Measurements from ENCODE around the gene OR8D1.

The OR8D1 gene

DNA sequence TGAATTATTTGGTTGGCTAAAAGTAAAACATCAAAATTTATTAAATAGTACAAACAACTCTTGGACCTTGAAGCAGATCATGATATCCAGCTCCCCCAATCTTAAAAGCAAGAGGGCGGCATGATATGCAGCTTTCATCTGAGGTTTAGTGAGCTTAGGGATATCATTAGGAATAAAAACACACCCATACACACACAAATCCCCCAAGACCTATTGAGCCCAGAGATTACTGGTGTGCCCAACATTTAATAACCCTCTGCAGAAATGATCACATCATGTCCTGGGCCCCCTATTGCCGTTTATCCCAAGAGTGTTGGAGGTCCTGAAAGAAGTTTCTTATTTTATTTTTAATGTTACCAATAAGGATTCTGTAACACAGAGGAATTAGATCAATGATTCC, at the start of gene OR8D1:
Gene OR8D1, minus strand, starts transcription at position 101 of the 400 bp plus-strand sequence. CDS start 3,183 bp downstream, outside the sequence.
- no peak for DNase-seq
- Histone ChIP-seq H3K27ac (ENCODE audit: low read length) (no peak within 1 kb of the TSS), H3K4me1 (ENCODE audit: insufficient read depth, low read length) (no peaks in the 10 kb centered on the region), H3K27me3 (ENCODE audit: insufficient read depth, low read length, poor library complexity) (no peaks in the 10 kb centered on the region), H2AFZ (ENCODE audit: low read depth, low read length) (no peak within 1 kb of the TSS), H3K79me2 (ENCODE audit: insufficient read depth, low read length) (no peaks in the 10 kb centered on the region), H3K4me3 (ENCODE audit: low read depth in 1 of 2, low read length in 2 of 2) (no peak within 1 kb of the TSS), H4K20me1 (ENCODE audit: insufficient read depth, low read length) (no peaks in the 10 kb centered on the region), H3K9me3 (ENCODE audit: insufficient read depth, low read length, severe bottlenecking) (no peaks in the 10 kb centered on the region), H3K4me2 (ENCODE audit: insufficient read depth, low read length) (no peak within 1 kb of the TSS), H3K9ac (ENCODE audit: low read depth, low read length) (no peak within 1 kb of the TSS), H3K36me3 (ENCODE audit: insufficient read depth, low read length) (no peaks in the 10 kb centered on the region)
- ATAC-seq (ENCODE audit: insufficient read depth, low read depth): no peak
- TF ChIP-seq, protein P1, sequence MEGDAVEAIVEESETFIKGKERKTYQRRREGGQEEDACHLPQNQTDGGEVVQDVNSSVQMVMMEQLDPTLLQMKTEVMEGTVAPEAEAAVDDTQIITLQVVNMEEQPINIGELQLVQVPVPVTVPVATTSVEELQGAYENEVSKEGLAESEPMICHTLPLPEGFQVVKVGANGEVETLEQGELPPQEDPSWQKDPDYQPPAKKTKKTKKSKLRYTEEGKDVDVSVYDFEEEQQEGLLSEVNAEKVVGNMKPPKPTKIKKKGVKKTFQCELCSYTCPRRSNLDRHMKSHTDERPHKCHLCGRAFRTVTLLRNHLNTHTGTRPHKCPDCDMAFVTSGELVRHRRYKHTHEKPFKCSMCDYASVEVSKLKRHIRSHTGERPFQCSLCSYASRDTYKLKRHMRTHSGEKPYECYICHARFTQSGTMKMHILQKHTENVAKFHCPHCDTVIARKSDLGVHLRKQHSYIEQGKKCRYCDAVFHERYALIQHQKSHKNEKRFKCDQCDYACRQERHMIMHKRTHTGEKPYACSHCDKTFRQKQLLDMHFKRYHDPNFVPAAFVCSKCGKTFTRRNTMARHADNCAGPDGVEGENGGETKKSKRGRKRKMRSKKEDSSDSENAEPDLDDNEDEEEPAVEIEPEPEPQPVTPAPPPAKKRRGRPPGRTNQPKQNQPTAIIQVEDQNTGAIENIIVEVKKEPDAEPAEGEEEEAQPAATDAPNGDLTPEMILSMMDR (IDR thresholded peaks at IDR 0.05; ENCODE audit: borderline replicate concordance, extremely low read depth, low read length, poor library complexity, severe bottlenecking): no peak
- no peak for TF ChIP-seq EZH2 (IDR thresholded peaks at IDR 0.05; ENCODE audit: borderline replicate concordance, low read depth, low read length, severe bottlenecking)

DNA sequence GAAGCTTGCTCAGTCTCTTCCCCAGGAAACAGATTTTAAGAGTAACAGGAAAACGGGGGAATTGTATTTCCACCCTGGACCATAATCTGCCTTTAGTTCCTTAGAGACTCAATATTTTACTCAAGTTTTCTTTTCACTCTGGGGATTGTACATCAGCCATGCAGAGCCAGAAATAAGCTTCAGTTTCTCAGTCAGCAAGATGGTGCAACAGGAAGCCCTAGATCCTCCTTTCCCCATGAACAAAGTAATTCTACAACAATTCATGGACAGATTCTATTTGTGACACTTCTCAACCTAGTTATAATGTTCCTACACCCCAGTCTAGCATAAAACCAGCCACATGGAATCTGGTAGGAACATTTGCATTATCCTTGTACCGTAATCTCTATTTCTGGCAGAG, 45.8 kb upstream of the OR8D1 start:
- H4K20me1 ChIP-seq (ENCODE audit: insufficient read depth, low read length): no peaks in the 10 kb centered on the region
- no peak overlapping the region for H3K27ac ChIP-seq (ENCODE audit: low read length)
- H3K4me2 ChIP-seq (ENCODE audit: insufficient read depth, low read length): no peak overlapping the region
- no peak overlapping the region for H3K9ac ChIP-seq (ENCODE audit: low read depth, low read length)
- H2AFZ ChIP-seq (ENCODE audit: low read depth, low read length): no peak overlapping the region
- no peak for ATAC-seq (ENCODE audit: insufficient read depth, low read depth)
- no peak for DNase-seq
- TF ChIP-seq, protein P1 (IDR thresholded peaks at IDR 0.05; ENCODE audit: borderline replicate concordance, extremely low read depth, low read length, poor library complexity, severe bottlenecking): no peak
- no peak for TF ChIP-seq EZH2 (IDR thresholded peaks at IDR 0.05; ENCODE audit: borderline replicate concordance, low read depth, low read length, severe bottlenecking)
- H3K4me3 ChIP-seq (ENCODE audit: low read depth in 1 of 2, low read length in 2 of 2): no peak overlapping the region
- no peaks in the 10 kb centered on the region for H3K9me3 ChIP-seq (ENCODE audit: insufficient read depth, low read length, severe bottlenecking)
- H3K27me3 ChIP-seq (ENCODE audit: insufficient read depth, low read length, poor library complexity): peaks cover 4% of the 10 kb centered on the region
- no peaks in the 10 kb centered on the region for H3K36me3 ChIP-seq (ENCODE audit: insufficient read depth, low read length)
- no peaks in the 10 kb centered on the region for H3K79me2 ChIP-seq (ENCODE audit: insufficient read depth, low read length)
- no peaks in the 10 kb centered on the region for H3K4me1 ChIP-seq (ENCODE audit: insufficient read depth, low read length)

DNA sequence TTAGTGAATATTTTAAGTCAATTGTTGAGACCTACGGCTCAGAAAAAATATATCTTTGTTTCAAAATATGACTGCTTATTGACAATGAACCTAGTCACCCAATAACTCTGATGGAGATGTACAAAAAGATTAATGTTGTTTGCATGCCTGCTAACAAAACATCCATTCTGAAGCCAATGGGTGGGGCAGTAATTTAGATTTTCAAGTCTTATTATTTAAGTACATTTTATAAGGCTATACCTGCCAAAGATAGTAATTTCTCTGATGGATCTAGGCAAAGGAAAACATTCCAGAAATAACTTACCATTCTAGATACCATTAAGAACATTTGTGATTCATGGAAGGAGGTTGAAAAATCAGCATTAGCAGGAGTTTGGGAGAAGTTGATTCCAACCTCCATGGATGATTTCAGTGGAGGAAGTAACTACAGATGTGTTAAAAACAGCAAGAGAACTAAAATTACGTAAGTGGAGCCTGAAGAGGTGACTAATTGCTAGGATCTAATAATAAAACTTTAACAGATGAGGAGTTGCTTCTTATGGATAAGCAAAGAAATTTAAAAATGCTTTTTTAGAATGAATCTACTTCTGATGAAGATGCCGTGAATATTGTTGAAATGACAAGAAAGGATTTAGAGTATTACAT, 32.7 kb upstream of the OR8D1 start:
- H3K79me2 ChIP-seq (ENCODE audit: insufficient read depth, low read length): no peaks in the 10 kb centered on the region
- no peaks in the 10 kb centered on the region for H3K36me3 ChIP-seq (ENCODE audit: insufficient read depth, low read length)
- no peaks in the 10 kb centered on the region for H3K27me3 ChIP-seq (ENCODE audit: insufficient read depth, low read length, poor library complexity)
- H3K27ac ChIP-seq (ENCODE audit: low read length): no peak overlapping the region
- H4K20me1 ChIP-seq (ENCODE audit: insufficient read depth, low read length): no peaks in the 10 kb centered on the region
- H2AFZ ChIP-seq (ENCODE audit: low read depth, low read length): no peak overlapping the region
- H3K9me3 ChIP-seq (ENCODE audit: insufficient read depth, low read length, severe bottlenecking): no peaks in the 10 kb centered on the region
- no peak overlapping the region for H3K9ac ChIP-seq (ENCODE audit: low read depth, low read length)
- no peak overlapping the region for H3K4me2 ChIP-seq (ENCODE audit: insufficient read depth, low read length)
- DNase-seq (no peak), ATAC-seq (ENCODE audit: insufficient read depth, low read depth) (no peak)
- no peak overlapping the region for H3K4me3 ChIP-seq (ENCODE audit: low read depth in 1 of 2, low read length in 2 of 2)
- no peaks in the 10 kb centered on the region for H3K4me1 ChIP-seq (ENCODE audit: insufficient read depth, low read length)
- TF ChIP-seq EZH2 (IDR thresholded peaks at IDR 0.05; ENCODE audit: borderline replicate concordance, low read depth, low read length, severe bottlenecking): no peak
- TF ChIP-seq, protein P1 (IDR thresholded peaks at IDR 0.05; ENCODE audit: borderline replicate concordance, extremely low read depth, low read length, poor library complexity, severe bottlenecking): no peak
